Thyroid gland (tissue), 4 donors: ENCODE data around the gene NKX2-1. TPM values are rescaled to one million over a fixed set of nuclear protein-coding genes. Genes with fewer than 3 reads are reported as not detected.

Experiments
- DNase-seq, 2 donors: peaks; one replicate each; pipeline ENCODE4 v3.0.0-alpha.2; 2019
- H3K27ac ChIP-seq, 3 donors: fragments of 200-600 bp; sonication (generic); 1 replicate in 2 of 3; 2 replicates in 1 of 3; pipeline ENCODE4 v1.5.1; 2016 to 2019; ENCODE audit warnings: mild to moderate bottlenecking in 1 of 3, moderate library complexity in 1 of 3
- H3K27me3 ChIP-seq: fragments of 200-600 bp; sonication (generic); one replicate; pipeline ENCODE4 v1.5.1; 2019
- H3K36me3 ChIP-seq, 2 donors: fragments of 200-600 bp; sonication (generic); one replicate each; pipeline ENCODE4 v1.5.1; 2016 to 2019
- H3K4me1 ChIP-seq, 2 donors: fragments of 200-600 bp; sonication (generic); one replicate each; pipeline ENCODE4 v1.5.1; 2017 to 2019
- H3K4me3 ChIP-seq, 3 donors: fragments of 200-600 bp; sonication (generic); replicated peaks in 1 of 3; 1 replicate in 2 of 3; 2 replicates in 1 of 3; pipeline ENCODE4 v1.5.1; 2016; ENCODE audit warnings: mild to moderate bottlenecking in 1 of 3
- H3K9me3 ChIP-seq: fragments of 200-600 bp; sonication (generic); one replicate; pipeline ENCODE4 v1.5.1; 2017
- CTCF ChIP-seq, 6 experiments: fragments of 200-600 bp in 3 of 6; fragments of 450-650 bp in 3 of 6; sonication (generic) in 3 of 6; IDR thresholded peaks; one replicate each; pipeline ENCODE4 v1.5.1; 2016 to 2019; ENCODE audit warnings: antibody characterized with exemption in 6 of 6, mild to moderate bottlenecking in 2 of 6, inconsistent platforms in 1 of 6, moderate library complexity in 1 of 6
- POLR2A ChIP-seq, 2 donors: fragments of 450-650 bp; IDR thresholded peaks; one replicate each; pipeline ENCODE4 v1.6.1; 2017; ENCODE audit warnings: antibody characterized with exemption in 2 of 2, mild to moderate bottlenecking in 2 of 2, moderate library complexity in 1 of 2
- WGBS, 2 donors: methylation state at CpG; one replicate each; pipeline ENCODE4 v1.1.5; 2017; 5-methylcytosine and 5-hydroxymethylcytosine counted together
- intact Hi-C: fragments of 100-400 bp; cut with DNase I; formaldehyde crosslinking; loops from one replicate; pipeline ENCODE4 v1.15.1; 2023
- total RNA-seq, 4 donors: library from RNA; depleted of rRNA; stranded (reverse); fragments of >200 nt; gene quantifications; one replicate each; pipeline ENCODE4 v1.2.3, GENCODE V29; 2016

NKX2-1 gene
- total RNA-seq, 4 donors from 2014 or later = 209 to 375 (median 310) TPM

- Histone ChIP-seq H3K4me3 (no peak overlapping the region), H3K9me3 (no peaks in the 10 kb centered on the region), H3K27me3 (no peaks in the 10 kb centered on the region), H3K4me1 (peaks cover 2 to 15% of the 10 kb centered on the region in 2 donors), H3K27ac (peak overlapping the region; percentile 98 to 100 (median 99)), H3K36me3 (no peaks in the 10 kb centered on the region)
- 3 to 7% methylated on average over 2 of the region's 2 CpGs for WGBS, 2 donors
- intact Hi-C loops = no loop called here
- peak in 1 of 2 donors; percentile 49 for DNase-seq
- no peak for TF ChIP-seq CTCF (IDR thresholded peaks at IDR 0.05)
- peak in 1 of 2 donors; percentile 70 for TF ChIP-seq POLR2A (IDR thresholded peaks at IDR 0.05)
Observed at GRCh38 chr14:36498938-36499337, 21.1 kb downstream of the NKX2-1 start.

GRCh38 chr14:36496346-36496745, 23.7 kb downstream of the NKX2-1 start:
- Histone ChIP-seq H3K36me3 (no peaks in the 10 kb centered on the region), H3K4me3 (peak overlapping the region in 1 of 3 donors; percentile 0), H3K27ac (peak overlapping the region; percentile 76 to 100 (median 99)), H3K9me3 (no peaks in the 10 kb centered on the region), H3K4me1 (peaks cover 13 to 20% of the 10 kb centered on the region in 2 donors), H3K27me3 (no peaks in the 10 kb centered on the region)
- intact Hi-C loops = no loop called here
- no peak for DNase-seq
- 34 to 54% methylated on average over 4 of the region's 4 CpGs for WGBS, 2 donors
- TF ChIP-seq POLR2A (IDR thresholded peaks at IDR 0.05) (no peak), CTCF (IDR thresholded peaks at IDR 0.05) (no peak)

- 5 to 8% methylated on average over 3 of the region's 3 CpGs for WGBS, 2 donors
- intact Hi-C loops = no loop called here
- Histone ChIP-seq H3K9me3 (no peaks in the 10 kb centered on the region), H3K27ac (peak overlapping the region; percentile 37 to 100 (median 76)), H3K4me1 (peaks cover 13 to 20% of the 10 kb centered on the region in 2 donors), H3K4me3 (no peak overlapping the region), H3K27me3 (no peaks in the 10 kb centered on the region), H3K36me3 (no peaks in the 10 kb centered on the region)
- no peak for DNase-seq
- TF ChIP-seq CTCF (IDR thresholded peaks at IDR 0.05) (no peak), POLR2A (IDR thresholded peaks at IDR 0.05) (no peak)
Observed at GRCh38 chr14:36495666-36496065, 24.4 kb downstream of the NKX2-1 start.

- TF ChIP-seq CTCF (IDR thresholded peaks at IDR 0.05) (no peak), POLR2A (IDR thresholded peaks at IDR 0.05) (no peak)
- Histone ChIP-seq H3K27me3 (no peaks in the 10 kb centered on the region), H3K4me1 (peaks cover 13 to 20% of the 10 kb centered on the region in 2 donors), H3K36me3 (peaks cover 10 to 12% of the 10 kb centered on the region in 2 donors), H3K4me3 (no peak overlapping the region), H3K27ac (peak overlapping the region; percentile 22 to 100 (median 76)), H3K9me3 (no peaks in the 10 kb centered on the region)
- WGBS, 2 donors = 19 to 22% methylated on average over 3 of the region's 3 CpGs
- intact Hi-C loops = no loop called here
- DNase-seq = no peak
Observed at GRCh38 chr14:36493761-36494160, 26.3 kb downstream of the NKX2-1 start.

GRCh38 chr14:36485773-36486172, 34.3 kb downstream of the NKX2-1 start:
- DNase-seq = no peak
- intact Hi-C loops = no loop called here
- Histone ChIP-seq H3K4me3 (no peak overlapping the region), H3K27me3 (no peaks in the 10 kb centered on the region), H3K9me3 (no peaks in the 10 kb centered on the region), H3K36me3 (peaks cover 14 to 18% of the 10 kb centered on the region in 2 donors), H3K27ac (peak overlapping the region in 1 of 3 donors; percentile 30), H3K4me1 (peaks cover 0 to 4% of the 10 kb centered on the region in 2 donors)
- no peak for TF ChIP-seq CTCF (IDR thresholded peaks at IDR 0.05)
- no peak for TF ChIP-seq POLR2A (IDR thresholded peaks at IDR 0.05)
- WGBS, 2 donors = 92 to 95% methylated on average over 2 of the region's 2 CpGs
